ENCODE data around the gene CMTR1. TPM values are rescaled to one million over a fixed set of nuclear protein-coding genes. Genes with fewer than 3 reads are reported as not detected.

Gene CMTR1
- total and polyA plus RNA-seq, 4 donors = 7.8 to 43.1 (median 32.6) TPM

DNA sequence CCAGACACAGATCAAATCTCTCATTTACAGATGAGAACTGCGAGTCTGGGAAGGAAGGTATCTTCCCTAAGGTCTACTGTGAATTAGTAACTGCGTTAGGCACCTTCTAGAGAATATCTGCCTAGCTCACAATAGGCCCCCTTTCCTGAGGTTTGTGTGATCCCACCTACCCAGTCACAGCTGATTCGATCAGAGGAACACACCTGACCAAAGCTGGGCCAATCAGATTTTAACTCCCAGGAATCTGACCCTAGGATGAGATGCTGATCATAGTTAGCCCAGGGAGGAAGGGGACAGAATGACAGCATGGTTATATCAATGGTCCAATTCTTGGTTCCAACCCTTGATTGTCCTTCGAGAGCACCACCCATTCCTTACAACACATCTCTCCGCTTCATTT is 74.1 kb downstream of the CMTR1 start:
- Histone ChIP-seq H3K27me3 (ENCODE audit: control insufficient read depth in 1 of 2, insufficient read depth in 2 of 2, low read length in 1 of 2) (no peaks in the 10 kb centered on the region), H3K9me3 (ENCODE audit: control insufficient read depth, low read length) (no peaks in the 10 kb centered on the region), H3K27ac (ENCODE audit: low read depth in 1 of 2, low read length in 2 of 2) (no peak overlapping the region), H3K4me3 (ENCODE audit: low read length in 2 of 2) (no peak overlapping the region), H3K36me3 (ENCODE audit: control insufficient read depth in 1 of 2, insufficient read depth in 2 of 2, low read length in 1 of 2) (no peaks in the 10 kb centered on the region), H3K4me1 (ENCODE audit: control insufficient read depth in 1 of 2, insufficient read depth in 2 of 2, low read length in 2 of 2) (no peaks in the 10 kb centered on the region)
- 94 to 96% methylated on average over 5 of the region's 5 CpGs for WGBS, 2 donors
- ATAC-seq (ENCODE audit: low FRiP score) (no peak), DNase-seq (no peak)
- intact Hi-C loops (cut with DNase I) = no loop called here

DNA sequence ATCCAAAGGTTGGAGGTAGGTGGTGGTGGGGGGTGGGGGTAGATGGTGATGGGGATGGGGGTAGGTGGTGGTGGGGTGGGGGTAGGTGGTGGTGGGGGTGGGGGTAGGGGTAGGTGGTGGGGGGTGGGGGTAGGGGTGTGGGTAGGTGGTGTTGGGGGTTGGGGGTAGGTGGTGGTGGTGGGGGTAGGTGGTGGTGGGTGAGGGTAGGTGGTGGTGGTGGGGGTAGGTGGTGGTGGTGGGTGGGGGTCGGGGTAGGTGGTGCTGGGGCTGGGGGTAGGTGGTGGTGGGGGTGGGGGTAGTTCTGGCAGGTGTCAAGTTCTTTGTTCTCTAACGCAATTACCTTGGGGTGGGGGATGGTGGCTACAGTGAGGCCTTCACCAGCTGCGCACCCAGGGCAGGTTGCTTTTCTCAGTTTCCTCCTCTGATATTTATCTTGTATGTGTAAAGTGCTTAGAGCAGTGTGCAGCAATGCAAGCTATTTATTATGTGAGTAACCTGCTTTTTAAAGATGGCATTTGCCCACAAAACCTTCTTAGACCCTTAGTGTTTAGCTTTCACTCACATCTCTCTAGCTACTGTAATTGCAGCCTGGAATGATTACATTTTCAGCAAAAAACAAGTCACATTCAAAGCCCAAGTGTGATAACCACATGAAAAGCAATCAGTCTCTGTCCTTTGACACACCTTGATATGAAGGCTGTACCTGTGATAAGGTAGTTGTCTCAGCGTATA is 74.8 kb downstream of the CMTR1 start:
- H3K9me3 ChIP-seq (ENCODE audit: control insufficient read depth, low read length) = no peaks in the 10 kb centered on the region
- no peak overlapping the region for H3K4me3 ChIP-seq (ENCODE audit: low read length in 2 of 2)
- no peaks in the 10 kb centered on the region for H3K4me1 ChIP-seq (ENCODE audit: control insufficient read depth in 1 of 2, insufficient read depth in 2 of 2, low read length in 2 of 2)
- intact Hi-C loops (cut with DNase I) = no loop called here
- ATAC-seq (ENCODE audit: low FRiP score) = no peak
- H3K36me3 ChIP-seq (ENCODE audit: control insufficient read depth in 1 of 2, insufficient read depth in 2 of 2, low read length in 1 of 2) = no peaks in the 10 kb centered on the region
- 65 to 79% methylated on average over 3 to 4 of the region's 4 CpGs for WGBS, 2 donors
- H3K27me3 ChIP-seq (ENCODE audit: control insufficient read depth in 1 of 2, insufficient read depth in 2 of 2, low read length in 1 of 2) = no peaks in the 10 kb centered on the region
- no peak for DNase-seq
- H3K27ac ChIP-seq (ENCODE audit: low read depth in 1 of 2, low read length in 2 of 2) = no peak overlapping the region

DNA sequence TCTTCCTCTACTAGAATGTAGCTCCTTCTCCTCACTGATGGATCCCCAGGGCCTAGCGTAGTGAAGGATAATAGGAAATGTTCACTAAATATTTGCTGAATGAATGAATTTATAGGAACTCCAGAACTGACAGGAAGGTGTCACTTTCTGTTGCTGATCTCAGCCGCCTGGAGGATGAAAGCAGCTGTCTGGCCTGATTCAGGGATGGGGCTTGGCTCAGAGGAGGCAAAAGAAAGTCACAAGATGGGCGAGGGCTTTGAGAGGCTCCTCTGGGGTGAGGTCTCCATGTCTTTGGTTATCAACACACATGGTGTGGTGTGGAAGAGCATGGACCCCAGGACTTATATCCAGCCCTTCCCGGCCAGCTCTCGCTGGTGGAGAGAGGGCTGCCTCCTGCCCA is 78.2 kb downstream of the CMTR1 start:
- no peak for DNase-seq
- ATAC-seq (ENCODE audit: low FRiP score) = no peak
- Histone ChIP-seq H3K36me3 (ENCODE audit: control insufficient read depth in 1 of 2, insufficient read depth in 2 of 2, low read length in 1 of 2) (no peaks in the 10 kb centered on the region), H3K27me3 (ENCODE audit: control insufficient read depth in 1 of 2, insufficient read depth in 2 of 2, low read length in 1 of 2) (no peaks in the 10 kb centered on the region), H3K4me1 (ENCODE audit: control insufficient read depth in 1 of 2, insufficient read depth in 2 of 2, low read length in 2 of 2) (no peaks in the 10 kb centered on the region), H3K9me3 (ENCODE audit: control insufficient read depth, low read length) (no peaks in the 10 kb centered on the region), H3K27ac (ENCODE audit: low read depth in 1 of 2, low read length in 2 of 2) (no peak overlapping the region), H3K4me3 (ENCODE audit: low read length in 2 of 2) (no peak overlapping the region)
- 92 to 93% methylated on average over 5 of the region's 5 CpGs for WGBS, 2 donors
- intact Hi-C loops (cut with DNase I) = no loop called here

GRCh38 chr6:37511910-37512399 is 78.9 kb downstream of the CMTR1 start:
- no peak overlapping the region for H3K27ac ChIP-seq (ENCODE audit: low read depth in 1 of 2, low read length in 2 of 2)
- H3K4me3 ChIP-seq (ENCODE audit: low read length in 2 of 2) = no peak overlapping the region
- 56 to 61% methylated on average over 16 of the region's 16 CpGs for WGBS, 2 donors
- H3K9me3 ChIP-seq (ENCODE audit: control insufficient read depth, low read length) = no peaks in the 10 kb centered on the region
- intact Hi-C loops (cut with DNase I) = no loop called here
- H3K4me1 ChIP-seq (ENCODE audit: control insufficient read depth in 1 of 2, insufficient read depth in 2 of 2, low read length in 2 of 2) = no peaks in the 10 kb centered on the region
- no peaks in the 10 kb centered on the region for H3K36me3 ChIP-seq (ENCODE audit: control insufficient read depth in 1 of 2, insufficient read depth in 2 of 2, low read length in 1 of 2)
- ATAC-seq (ENCODE audit: low FRiP score) = no peak
- DNase-seq = no peak
- H3K27me3 ChIP-seq (ENCODE audit: control insufficient read depth in 1 of 2, insufficient read depth in 2 of 2, low read length in 1 of 2) = no peaks in the 10 kb centered on the region

DNA sequence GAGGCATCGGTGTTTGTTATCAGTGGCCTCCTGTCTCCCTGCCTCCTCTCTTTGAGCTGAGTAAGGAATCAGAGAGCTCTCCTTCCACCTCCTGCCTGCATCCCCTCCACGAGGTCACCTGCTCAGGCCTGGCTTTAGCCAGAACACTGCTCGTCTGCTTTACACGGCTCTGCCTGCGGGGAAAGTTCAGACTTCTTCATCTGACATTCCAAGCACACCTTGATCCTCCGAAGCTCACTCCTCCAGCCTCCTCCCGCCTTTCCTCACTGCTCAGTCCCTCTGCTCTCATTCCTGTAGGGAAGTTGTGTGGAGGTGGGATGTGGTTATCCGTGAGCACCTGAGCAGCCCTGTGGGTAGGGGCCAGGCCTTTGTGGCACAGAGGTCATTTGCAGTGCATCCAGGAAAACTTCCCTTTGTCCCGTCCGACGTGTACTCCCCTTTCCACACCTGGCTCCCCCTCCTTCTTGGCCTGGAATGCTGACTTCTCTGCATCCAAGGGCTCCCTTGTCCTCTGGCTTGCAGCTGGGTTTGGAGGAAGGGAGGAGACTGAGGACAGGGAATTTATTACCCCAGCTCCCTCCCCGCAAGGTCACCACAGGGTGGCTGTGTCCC is 79.5 kb downstream of the CMTR1 start:
- 70 to 86% methylated on average over 12 of the region's 12 CpGs for WGBS, 2 donors
- intact Hi-C loops (cut with DNase I) = no loop called here
- no peaks in the 10 kb centered on the region for H3K4me1 ChIP-seq (ENCODE audit: control insufficient read depth in 1 of 2, insufficient read depth in 2 of 2, low read length in 2 of 2)
- H3K9me3 ChIP-seq (ENCODE audit: control insufficient read depth, low read length) = no peaks in the 10 kb centered on the region
- DNase-seq = no peak
- H3K36me3 ChIP-seq (ENCODE audit: control insufficient read depth in 1 of 2, insufficient read depth in 2 of 2, low read length in 1 of 2) = no peaks in the 10 kb centered on the region
- H3K27me3 ChIP-seq (ENCODE audit: control insufficient read depth in 1 of 2, insufficient read depth in 2 of 2, low read length in 1 of 2) = no peaks in the 10 kb centered on the region
- no peak overlapping the region for H3K4me3 ChIP-seq (ENCODE audit: low read length in 2 of 2)
- no peak for ATAC-seq (ENCODE audit: low FRiP score)
- H3K27ac ChIP-seq (ENCODE audit: low read depth in 1 of 2, low read length in 2 of 2) = no peak overlapping the region

DNA sequence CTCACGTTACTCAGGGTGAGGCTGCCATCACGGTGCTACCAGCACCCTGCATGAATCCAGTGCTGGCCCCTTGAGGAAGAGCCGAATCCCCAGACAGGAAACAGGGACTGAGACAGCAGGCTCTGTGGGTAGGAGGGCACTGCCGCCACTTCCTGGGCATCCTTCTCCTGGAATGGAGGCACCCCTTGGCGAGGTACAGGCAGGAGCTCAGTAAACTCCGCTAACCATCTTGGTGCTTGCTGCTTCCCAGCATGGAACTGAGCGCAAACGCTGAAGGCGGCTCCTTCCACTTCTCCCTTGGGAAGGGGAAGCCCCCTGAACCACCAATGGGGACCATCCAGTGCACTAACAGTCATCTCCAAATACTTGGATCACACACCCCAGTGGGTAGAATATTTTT is 80.1 kb downstream of the CMTR1 start:
- no peaks in the 10 kb centered on the region for H3K9me3 ChIP-seq (ENCODE audit: control insufficient read depth, low read length)
- intact Hi-C loops (cut with DNase I) = no loop called here
- no peak for ATAC-seq (ENCODE audit: low FRiP score)

DNA sequence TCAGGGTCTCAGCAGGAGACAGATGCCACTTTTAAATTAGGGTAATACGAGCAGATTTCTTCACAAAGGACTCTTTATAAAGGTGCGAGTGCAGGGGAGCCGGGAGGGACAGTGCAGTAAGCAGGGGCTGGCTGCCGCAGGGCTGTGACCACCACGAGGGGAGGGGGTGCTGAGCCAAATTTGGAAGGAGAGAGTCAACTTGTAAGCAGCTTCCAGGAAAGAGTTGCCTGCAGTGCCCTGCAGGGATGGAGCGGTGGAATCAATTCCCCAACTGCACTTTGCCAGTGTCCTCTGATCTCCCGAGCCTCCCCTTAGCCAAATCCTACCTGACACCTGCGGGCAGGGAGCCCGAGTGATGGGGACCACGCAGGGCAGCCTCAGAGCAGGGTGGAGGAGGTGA is 80.6 kb downstream of the CMTR1 start:
- H3K27me3 ChIP-seq (ENCODE audit: control insufficient read depth in 1 of 2, insufficient read depth in 2 of 2, low read length in 1 of 2) = no peaks in the 10 kb centered on the region
- DNase-seq (no peak), ATAC-seq (ENCODE audit: low FRiP score) (no peak)
- intact Hi-C loops (cut with DNase I) = no loop called here
- no peaks in the 10 kb centered on the region for H3K4me1 ChIP-seq (ENCODE audit: control insufficient read depth in 1 of 2, insufficient read depth in 2 of 2, low read length in 2 of 2)
- WGBS, 2 donors = 63 to 71% methylated on average over 10 of the region's 10 CpGs
- H3K36me3 ChIP-seq (ENCODE audit: control insufficient read depth in 1 of 2, insufficient read depth in 2 of 2, low read length in 1 of 2) = no peaks in the 10 kb centered on the region
- H3K4me3 ChIP-seq (ENCODE audit: low read length in 2 of 2) = no peak overlapping the region
- H3K27ac ChIP-seq (ENCODE audit: low read depth in 1 of 2, low read length in 2 of 2) = no peak overlapping the region
- H3K9me3 ChIP-seq (ENCODE audit: control insufficient read depth, low read length) = no peaks in the 10 kb centered on the region

More for the DNA sequence above, 80.1 kb downstream of the CMTR1 start:
- no peak overlapping the region for H3K27ac ChIP-seq (ENCODE audit: low read depth in 1 of 2, low read length in 2 of 2)
- WGBS, 2 donors = 72 to 75% methylated on average over 9 of the region's 9 CpGs
- DNase-seq = no peak
- no peaks in the 10 kb centered on the region for H3K36me3 ChIP-seq (ENCODE audit: control insufficient read depth in 1 of 2, insufficient read depth in 2 of 2, low read length in 1 of 2)
- H3K4me1 ChIP-seq (ENCODE audit: control insufficient read depth in 1 of 2, insufficient read depth in 2 of 2, low read length in 2 of 2) = no peaks in the 10 kb centered on the region
- H3K27me3 ChIP-seq (ENCODE audit: control insufficient read depth in 1 of 2, insufficient read depth in 2 of 2, low read length in 1 of 2) = no peaks in the 10 kb centered on the region
- H3K4me3 ChIP-seq (ENCODE audit: low read length in 2 of 2) = no peak overlapping the region

- H3K4me1 ChIP-seq (ENCODE audit: control insufficient read depth in 1 of 2, insufficient read depth in 2 of 2, low read length in 2 of 2) = no peaks in the 10 kb centered on the region
- H3K9me3 ChIP-seq (ENCODE audit: control insufficient read depth, low read length) = no peaks in the 10 kb centered on the region
- DNase-seq (no peak), ATAC-seq (ENCODE audit: low FRiP score) (no peak)
- no peak overlapping the region for H3K27ac ChIP-seq (ENCODE audit: low read depth in 1 of 2, low read length in 2 of 2)
- H3K36me3 ChIP-seq (ENCODE audit: control insufficient read depth in 1 of 2, insufficient read depth in 2 of 2, low read length in 1 of 2) = no peaks in the 10 kb centered on the region
- 77 to 90% methylated on average over 5 of the region's 5 CpGs for WGBS, 2 donors
- H3K27me3 ChIP-seq (ENCODE audit: control insufficient read depth in 1 of 2, insufficient read depth in 2 of 2, low read length in 1 of 2) = no peaks in the 10 kb centered on the region
- H3K4me3 ChIP-seq (ENCODE audit: low read length in 2 of 2) = no peak overlapping the region
- intact Hi-C loops (cut with DNase I) = no loop called here
Measured at GRCh38 chr6:37514321-37514771, 81.3 kb downstream of the CMTR1 start.

- DNase-seq = no peak
- intact Hi-C loops (cut with DNase I) = no loop called here
Measured at GRCh38 chr6:37514837-37515236, 81.8 kb downstream of the CMTR1 start.

More at GRCh38 chr6:37514837-37515236, 81.8 kb downstream of the CMTR1 start:
- no peaks in the 10 kb centered on the region for H3K36me3 ChIP-seq (ENCODE audit: control insufficient read depth in 1 of 2, insufficient read depth in 2 of 2, low read length in 1 of 2)
- no peak for ATAC-seq (ENCODE audit: low FRiP score)
- no peaks in the 10 kb centered on the region for H3K4me1 ChIP-seq (ENCODE audit: control insufficient read depth in 1 of 2, insufficient read depth in 2 of 2, low read length in 2 of 2)
- H3K4me3 ChIP-seq (ENCODE audit: low read length in 2 of 2) = no peak overlapping the region
- H3K9me3 ChIP-seq (ENCODE audit: control insufficient read depth, low read length) = no peaks in the 10 kb centered on the region
- no peak overlapping the region for H3K27ac ChIP-seq (ENCODE audit: low read depth in 1 of 2, low read length in 2 of 2)
- WGBS, 2 donors = 78 to 82% methylated on average over 7 of the region's 7 CpGs
- H3K27me3 ChIP-seq (ENCODE audit: control insufficient read depth in 1 of 2, insufficient read depth in 2 of 2, low read length in 1 of 2) = no peaks in the 10 kb centered on the region

All from aorta (tissue), 5 donors.